GF-D8 (cell line): ENCODE data around the gene GPR17.

Experiments used
- DNase-seq: peaks from one replicate; lab custom pipeline; 2025; lab: John Stamatoyannopoulos, UW

The GPR17 gene

DNA sequence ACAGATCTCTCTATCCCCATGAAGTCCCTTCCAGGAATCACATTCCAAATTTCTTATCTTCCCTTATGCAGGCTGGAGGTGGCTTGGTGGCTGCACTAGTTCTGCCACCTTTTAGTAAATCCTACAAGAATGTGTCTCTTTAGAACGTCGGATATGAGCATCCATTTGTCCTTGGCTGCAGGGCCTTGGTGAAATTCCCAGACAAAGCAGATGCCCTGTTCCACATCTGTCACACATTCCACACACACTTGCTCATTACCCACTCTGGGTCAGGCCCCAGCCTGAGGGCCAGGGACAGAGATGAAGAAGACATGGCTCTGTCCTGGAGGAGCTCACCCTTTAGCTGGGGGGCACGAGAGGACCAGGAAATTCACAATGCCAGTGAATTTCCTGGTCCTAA is 31.2 kb upstream of the GPR17 start:
- DNase-seq: no peak

DNA sequence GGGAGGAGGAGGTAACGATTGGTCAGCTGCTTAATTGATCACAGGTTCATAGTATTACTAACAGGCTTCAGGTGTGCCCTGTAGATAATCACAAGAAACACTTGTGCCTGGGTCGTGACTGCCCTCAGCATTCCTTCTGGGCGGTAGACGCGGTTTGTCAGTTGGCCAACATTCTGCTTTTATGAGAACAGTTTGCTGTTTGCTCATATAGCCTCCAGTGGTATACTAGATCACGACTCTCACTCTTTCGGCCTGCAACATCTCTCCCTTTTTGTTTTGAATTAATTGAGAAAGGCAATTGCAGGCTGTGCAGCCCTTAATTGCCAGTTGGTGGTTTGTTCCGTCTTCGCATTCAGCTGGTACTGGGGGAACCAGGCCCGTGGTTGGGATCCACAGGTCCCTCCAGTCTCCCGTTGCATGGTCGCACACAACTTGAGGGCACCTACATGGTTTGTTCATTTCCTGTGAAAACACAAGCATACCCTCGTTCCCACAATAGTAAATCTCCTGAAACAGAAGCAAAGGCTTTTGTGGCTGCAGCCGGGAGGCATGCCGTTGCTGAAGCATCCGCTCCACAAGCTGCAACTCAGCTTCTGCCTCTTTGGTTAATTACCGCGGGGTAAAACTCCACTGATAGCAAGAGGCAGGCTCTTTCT is 30.3 kb upstream of the GPR17 start:
- DNase-seq: no peak

DNA sequence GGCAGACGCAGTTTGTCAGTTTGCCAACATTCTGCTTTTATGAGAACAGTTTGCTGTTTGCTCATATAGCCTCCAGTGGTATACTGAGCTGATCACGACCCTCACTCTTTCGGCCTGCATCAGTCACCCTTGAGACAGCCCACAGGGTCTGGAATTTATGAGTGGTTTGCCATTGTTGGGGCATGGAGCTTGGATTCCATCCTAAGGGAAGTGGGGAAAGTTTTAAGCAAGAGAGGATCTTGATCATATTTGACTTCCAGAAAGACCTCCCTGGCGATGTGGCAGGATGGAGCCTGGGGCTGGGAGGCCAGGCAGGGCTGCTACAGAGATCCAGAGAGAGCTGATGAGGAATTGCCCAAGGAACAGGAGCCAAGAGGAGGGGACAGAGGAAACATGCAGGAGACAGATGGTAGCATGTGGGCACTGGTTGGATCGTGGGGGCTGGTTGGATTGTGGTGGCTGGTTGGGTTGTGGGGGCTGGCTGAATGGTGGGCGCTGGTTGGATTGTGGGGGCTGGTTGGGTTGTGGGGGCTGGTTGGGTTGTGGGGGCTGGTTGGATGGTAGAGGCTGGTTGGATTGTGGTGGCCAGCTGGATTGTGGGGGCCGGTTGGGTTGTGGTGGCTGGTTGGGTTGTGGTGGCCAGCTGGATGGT is 27.3 kb upstream of the GPR17 start:
- no peak for DNase-seq

DNA sequence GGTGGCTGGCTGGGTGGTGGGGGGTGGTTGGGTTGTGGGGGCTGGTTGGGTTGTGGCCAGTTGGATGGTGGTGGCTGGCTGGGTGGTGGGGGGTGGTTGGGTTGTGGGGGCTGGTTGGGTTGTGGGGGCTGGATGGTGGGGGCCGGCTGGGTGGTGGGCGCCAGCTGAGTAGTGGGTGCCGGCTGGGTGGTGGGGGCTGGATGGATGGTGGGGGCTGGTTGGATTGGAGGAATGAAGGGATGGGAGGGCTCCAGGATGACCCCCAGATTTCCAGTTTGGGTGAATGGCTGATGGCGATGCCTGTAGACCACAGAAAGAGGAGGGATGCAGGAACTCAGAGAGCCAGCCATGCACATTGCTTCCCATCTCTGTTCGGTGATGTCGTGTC is 26.8 kb upstream of the GPR17 start:
- no peak for DNase-seq

DNA sequence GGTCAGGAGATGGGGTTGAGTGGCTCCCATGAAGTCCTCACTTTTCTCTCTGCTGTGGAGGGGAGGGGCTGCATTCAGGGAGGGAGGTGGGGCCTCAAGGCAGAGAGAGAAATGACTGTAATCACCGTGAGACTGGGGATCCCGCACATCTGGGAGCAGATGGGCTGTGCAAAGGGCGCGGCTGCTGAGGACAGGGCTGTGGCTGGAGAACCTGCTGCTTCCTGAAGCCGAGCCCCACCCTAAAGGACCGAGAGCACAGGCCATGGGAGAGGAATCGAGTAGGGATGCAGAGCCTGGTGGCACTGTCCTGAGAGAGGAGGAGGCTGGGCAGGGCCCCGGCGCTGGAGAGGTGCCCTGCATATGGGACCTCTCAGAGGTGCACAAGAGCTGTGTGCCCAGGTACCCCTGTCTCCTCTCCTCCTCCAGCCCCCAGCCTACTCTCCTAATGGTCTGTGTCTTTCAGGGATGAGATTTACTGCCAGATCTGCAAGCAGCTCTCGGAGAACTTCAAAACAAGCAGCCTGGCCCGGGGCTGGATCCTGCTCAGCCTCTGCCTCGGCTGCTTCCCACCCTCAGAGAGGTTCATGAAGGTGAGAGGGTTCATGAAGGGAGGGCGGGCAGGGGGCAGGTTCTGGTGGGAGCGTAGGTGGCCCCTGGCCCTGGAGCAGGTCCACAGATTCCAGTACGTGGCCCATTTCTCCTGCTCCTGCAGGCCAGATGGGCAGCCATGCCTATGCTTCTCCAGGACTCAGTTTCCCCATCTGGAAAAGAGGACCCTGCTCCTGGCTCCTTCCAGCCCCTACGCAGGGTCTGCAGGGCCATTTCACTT is 25.9 kb upstream of the GPR17 start:
- DNase-seq: no peak

DNA sequence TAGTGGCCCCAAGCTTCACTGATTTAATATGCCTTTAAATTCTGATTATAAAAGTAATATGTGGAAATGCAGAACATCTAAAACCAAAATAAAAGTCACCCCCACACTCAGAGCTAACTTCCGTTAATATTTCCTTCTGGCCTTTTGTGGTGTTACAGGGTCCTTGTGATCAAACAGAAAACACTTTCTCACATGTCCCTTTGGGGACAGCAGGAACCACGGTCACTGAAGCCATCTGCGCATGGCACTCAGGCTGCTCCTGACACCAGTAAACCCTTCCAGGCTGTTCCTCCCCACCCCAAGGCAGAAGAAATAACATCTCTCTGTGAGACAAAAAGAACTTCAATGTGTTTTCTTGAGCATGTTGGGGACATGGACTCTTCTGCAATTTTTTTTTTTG is 25.1 kb upstream of the GPR17 start:
- DNase-seq: no peak

DNA sequence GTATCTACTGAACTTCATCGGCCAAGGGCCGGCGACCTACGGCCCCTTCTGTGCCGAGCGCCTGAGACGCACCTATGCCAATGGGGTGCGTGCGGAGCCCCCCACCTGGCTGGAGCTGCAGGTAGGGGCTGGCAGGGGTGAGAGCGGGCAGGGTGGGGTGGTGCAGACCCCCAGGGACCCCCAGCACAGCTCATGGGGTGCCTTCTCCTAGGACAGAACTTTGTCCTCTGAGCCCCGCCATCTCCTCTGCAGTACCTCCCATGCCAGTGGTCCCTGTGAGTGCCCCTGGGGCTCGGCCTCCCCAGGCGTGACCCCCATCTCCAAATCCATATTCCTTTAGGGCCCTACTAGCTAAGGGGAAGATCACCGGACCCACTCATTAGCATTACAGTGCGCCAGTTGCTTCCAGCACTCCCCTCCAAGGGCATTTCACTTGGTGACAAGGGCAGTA is 23.9 kb upstream of the GPR17 start:
- no peak for DNase-seq

DNA sequence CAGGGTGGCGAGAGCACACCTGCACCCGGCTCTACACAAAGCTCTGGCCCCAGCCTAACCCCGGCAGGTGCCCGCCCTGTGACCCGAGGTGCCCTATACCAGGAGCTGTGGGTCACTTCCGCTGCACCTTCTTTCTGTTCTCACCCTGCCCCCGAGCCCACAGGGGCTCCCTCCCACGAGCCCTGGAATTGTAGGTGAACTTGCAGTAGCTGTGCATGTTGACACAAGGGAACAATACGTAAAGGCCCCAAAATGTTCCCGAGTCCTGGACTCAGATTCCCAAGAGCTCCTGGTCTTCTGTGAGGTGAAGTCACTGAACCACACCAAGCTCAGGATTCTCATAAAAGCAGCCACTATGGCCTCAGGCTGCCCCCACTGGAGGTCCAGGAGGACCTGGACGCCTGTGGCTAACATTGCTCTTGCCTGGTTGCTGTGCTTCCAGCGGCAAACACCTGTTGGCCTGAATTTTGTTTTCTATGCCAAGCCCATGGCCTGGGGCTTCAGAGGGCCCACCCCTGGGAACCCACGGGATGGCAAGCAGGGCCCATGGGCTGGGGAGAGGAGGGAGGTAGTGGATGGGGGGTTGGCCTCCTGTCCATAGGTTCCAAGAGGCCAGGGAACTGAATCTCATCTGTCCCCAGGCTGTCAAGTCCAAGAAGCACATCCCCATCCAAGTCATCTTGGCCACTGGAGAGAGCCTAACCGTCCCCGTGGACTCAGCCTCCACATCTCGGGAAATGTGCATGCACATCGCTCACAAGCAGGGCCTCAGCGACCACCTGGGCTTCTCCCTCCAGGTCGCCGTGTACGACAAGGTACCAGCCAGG is 23.2 kb upstream of the GPR17 start:
- no peak for DNase-seq

DNA sequence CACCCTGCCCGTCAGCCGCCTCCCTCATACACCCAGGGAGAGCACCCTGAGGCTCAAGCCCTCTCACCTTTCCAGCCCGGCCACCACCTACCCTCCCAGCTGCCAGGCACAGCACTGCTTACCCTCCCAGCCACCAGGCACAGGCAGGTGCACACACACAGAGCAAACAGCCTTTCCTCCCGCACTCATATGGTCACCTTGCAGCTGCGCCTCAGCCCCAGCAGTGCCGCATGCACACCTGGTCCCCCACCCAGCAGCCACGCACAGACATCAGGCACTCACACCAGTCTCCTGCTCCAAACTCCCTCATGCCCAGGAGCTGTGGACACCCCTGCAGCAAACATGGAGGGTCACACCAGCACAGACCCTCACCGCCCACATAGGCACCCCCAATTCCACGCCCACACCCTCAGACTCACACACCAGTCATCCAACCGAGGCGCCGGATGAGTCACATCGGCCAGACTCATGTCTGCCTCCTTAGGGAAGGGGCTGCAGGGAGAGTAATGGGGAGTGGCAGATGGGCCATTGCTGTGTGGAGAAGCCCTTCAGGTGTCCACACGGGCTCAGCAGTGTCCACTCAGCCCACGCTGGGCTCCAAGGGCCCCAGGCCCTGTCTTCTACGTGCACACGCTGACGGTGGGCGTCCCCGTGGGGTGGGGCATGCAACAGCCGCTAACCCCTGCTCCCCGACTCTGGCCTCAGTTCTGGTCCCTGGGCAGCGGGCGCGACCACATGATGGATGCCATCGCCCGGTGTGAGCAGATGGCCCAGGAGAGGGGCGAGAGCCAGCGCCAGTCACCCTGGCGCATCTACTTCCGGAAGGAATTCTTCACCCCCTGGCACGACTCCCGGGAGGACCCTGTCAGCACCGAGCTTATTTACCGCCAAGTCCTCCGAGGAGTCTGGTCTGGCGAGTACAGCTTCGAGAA is 22.3 kb upstream of the GPR17 start:
- DNase-seq: no peak

DNA sequence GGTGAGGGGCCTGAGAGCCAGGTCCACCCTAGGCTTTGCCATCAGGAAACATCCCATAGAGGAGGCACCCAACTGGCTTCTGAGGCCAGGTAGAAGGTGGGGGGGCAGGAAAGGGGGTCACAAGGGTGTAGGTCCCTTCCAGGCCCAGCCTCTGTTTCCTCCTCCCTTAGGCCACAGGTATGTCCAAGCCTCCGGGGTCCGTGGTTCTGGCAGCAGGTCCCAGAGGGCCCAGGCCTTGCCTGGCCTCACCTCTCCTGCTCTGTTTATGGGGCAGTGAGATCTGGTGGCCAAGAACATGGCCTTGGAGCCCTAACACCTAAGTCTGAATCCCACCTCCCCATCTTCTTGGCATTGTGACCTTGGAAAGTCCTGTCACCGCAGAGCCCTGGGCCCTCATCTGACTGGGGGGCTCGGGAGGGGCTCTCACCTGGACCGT is 21.6 kb upstream of the GPR17 start:
- DNase-seq: no peak

DNA sequence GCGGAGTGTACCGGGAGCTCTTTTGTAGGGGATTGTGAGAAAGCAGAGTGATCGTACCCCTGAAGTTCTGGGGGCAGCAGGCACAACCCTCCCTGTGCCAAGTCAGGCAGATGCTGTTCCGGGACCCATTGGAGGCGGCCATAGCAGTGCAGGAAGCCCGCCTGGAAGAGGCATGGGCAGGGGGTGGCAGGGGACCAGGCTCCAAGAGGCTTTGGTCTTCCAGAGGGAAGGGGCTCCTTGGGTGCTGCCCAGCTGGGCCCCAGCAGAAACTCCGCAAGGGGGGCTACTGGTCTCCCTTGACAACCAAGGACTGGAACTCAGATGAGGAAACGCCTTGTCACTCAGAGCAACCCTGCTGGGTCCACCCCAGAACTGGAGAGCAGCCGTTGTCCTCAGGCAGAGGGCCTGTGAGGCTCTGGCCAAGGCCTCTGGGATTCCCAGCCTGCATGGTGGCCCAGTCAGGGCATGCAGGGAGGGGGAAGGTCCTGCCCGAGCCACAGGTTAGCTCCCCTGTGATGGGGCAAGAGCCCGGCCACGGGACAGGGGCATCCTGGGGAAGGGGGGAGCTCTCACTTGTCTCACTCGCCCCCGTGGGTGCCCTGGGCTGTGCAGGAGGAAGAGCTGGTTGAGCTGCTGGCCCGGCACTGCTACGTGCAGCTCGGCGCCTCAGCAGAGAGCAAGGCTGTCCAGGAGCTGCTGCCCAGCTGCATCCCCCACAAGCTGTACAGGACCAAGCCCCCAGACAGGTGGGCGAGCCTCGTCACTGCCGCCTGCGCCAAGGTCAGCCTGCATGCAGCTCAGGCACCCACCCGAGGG is 21.0 kb upstream of the GPR17 start:
- no peak for DNase-seq

DNA sequence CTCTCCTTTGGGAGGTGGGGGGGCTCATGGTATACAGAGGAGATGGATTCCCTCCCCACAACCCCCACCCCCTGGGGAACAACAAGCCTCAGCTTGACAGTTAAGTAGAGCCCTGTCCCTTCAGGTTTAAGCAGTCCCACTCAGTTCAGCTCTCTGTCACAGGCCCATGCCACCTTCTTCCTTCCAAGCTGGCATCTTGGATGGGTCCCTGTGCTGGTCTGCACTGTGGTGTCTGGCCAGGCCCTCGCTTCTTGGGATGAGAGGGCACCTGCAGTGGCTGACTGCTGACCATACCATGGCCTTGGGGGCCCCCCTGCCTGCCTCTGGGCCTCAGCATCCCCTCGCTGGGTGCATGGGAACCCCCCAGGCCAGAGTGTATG is 20.4 kb upstream of the GPR17 start:
- no peak for DNase-seq

DNA sequence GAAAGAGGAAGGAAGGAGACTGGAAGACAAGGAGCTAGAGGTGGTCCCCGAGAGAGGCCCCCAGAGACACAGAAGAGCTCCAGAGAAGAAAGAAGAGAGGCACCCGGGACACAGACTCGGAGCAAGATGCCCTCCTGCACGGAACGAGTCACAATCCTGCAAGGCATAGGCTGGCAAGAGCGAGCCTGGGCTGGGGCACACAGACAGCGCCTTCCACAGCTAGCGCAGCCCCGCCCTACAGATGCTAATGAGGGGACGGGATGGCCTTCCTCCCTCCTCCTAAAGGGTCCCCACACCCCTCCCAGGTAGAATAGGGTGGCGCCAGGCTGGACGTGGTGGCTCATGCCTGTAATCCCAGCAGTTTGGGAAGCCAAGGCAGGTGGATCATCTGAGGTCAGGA is 19.8 kb upstream of the GPR17 start:
- no peak for DNase-seq

DNA sequence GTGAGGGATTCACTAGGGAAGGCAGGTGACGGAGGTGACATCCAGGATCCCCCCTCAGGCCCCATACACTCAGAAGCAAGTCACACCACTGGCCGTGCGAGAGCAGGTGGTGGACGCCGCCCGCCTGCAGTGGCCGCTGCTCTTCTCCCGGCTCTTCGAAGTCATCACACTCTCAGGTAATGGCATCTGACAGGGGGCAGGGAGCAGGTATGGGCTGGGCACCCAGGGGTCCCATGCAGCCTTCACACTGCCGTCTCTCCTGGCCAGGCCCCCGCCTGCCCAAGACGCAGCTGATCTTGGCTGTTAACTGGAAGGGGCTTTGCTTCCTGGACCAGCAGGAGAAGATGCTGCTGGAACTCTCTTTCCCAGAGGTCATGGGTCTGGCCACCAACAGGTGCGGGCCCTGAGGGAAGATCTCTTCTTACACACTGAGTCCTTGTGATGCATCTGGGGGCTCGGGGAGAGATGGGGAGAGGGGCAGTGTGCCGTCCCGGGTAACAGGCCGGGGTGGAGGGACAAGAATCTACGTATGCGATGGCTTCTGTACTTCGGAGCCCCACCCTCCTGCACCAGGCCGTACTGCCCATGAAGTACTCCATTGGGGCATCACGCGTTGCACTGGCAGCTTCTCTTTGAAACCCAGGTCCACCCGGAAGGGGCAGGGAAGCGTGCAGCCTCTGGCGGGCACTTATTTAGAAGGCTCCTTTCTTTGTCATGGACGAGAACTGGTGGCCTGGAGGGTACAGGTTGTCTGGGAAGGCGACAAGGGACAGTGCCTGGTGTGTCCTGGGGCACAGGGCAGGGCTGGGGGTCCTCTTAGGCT is 18.8 kb upstream of the GPR17 start:
- DNase-seq: no peak

DNA sequence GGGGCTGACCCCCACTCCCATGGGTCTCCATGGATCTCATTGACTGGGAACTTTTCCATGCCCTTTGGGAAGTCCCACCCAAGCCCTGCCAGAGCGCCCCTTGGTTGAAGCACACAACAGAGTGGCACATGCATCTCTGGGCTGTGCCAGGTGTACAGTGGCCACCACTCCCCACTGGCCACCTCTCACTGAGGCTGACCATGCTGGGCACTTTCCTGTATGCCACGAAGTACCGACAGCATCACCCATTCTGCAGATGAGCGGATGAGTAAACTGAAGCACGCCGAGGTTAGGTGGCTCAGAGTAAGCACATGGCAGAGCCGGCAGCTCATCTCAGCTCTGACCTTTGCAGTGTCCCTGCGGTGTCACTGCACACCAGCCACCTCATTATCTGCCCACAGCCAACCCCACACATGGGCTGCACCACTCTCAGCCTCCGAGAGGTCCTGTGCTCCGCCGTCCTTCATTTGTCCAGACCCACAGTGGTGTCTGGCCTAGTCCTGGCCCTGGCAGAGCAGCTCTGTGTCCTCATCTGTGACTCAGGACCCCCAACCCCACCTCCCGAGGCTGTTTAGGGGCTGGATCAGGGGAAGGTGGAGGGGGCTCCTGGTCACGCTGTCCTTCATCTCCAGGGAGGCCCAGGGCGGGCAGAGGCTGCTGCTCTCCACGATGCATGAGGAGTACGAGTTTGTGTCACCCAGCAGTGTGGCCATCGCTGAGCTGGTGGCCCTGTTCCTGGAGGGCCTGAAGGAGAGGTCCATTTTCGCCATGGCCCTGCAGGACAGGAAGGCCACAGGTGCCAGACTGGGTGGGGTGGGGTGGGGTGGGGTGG is 18.0 kb upstream of the GPR17 start:
- DNase-seq: no peak

DNA sequence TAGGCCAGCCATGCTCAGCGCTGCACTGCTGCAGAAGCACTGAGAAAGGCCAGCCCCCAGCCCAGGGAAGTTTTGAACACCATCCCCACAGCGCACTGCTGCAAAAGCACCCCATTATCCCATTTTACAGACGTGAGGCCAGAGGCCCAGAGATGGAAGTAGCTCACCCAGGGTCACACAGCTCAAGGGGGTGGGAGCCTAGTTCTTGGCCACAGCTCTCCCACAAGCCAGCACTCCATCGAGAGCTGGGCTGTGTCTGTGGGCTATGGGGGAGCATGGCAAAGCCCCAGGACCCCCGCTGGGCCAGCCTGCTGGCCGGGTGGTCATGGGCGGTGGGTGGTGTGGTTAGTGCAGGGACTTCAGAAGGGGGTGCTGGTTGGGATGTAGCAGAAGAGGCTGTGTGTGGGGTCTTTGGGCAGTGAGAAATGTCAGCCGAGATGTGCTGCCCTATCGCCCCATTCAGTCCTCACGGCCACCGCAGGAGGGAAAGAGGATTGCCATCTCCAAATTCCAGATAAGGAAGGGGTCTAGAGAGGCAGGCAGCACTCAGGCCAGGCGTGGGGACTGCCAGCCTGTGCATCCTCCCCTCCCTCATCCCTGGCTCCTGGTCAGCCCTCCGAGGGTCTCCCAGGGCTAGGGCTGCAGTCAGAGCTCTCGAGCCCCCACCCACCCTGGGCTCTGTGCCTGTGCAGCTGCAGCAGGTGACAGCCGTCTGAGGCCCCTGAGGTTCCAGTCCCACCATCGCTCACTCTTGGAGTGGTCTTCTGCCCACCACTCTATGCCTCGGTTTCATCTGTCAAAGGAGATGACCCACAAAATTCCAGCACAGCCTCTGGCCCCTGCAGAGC is 17.0 kb upstream of the GPR17 start:
- no peak for DNase-seq

DNA sequence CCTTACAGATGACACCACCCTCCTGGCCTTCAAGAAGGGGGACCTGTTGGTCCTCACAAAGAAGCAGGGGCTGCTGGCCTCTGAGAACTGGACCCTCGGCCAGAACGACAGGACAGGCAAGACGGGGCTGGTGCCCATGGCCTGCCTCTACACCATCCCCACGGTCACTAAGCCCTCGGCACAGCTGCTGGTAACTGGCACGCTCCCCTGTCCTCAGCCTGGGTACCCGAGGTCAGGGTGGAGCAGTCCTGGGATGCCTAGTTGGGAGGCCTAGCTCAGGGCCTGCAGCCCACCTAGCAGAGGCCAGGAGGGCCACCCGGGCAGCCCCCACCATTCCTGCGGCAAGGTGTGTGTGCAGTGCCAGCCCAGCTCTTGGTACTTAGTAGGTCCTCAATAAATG is 16.3 kb upstream of the GPR17 start:
- DNase-seq: no peak
